Mucosa of descending colon (tissue), 3 donors: Measurements from ENCODE around the gene CFAP45. TPM values are rescaled to one million over a fixed set of nuclear protein-coding genes. Genes with fewer than 3 reads are reported as not detected.
A peak's percentile ranks its signal among the peaks of the same experiment; 100 is the strongest.

Experiments used
- ATAC-seq: fragments of 200-7000 bp; cut with Tn5 transposase; one replicate; pipeline ENCODE4 v1.9.1; 2020; ENCODE audit warnings: mild to moderate bottlenecking, moderate library complexity
- DNase-seq, 3 donors: peaks; one replicate each; pipeline ENCODE4 v3.0.0-alpha.2; 2020
- H3K36me3 ChIP-seq: fragments of 200-600 bp; one replicate; pipeline ENCODE4 v1.8.0; 2021; ENCODE audit warnings: low read depth, mild to moderate bottlenecking
- H3K4me1 ChIP-seq: fragments of 200-600 bp; one replicate; pipeline ENCODE4 v1.8.0; 2021; ENCODE audit warnings: low read depth, mild to moderate bottlenecking
- H3K4me3 ChIP-seq: fragments of 200-600 bp; one replicate; pipeline ENCODE4 v1.8.0; 2021; ENCODE audit warnings: mild to moderate bottlenecking
- H3K9me3 ChIP-seq: fragments of 200-600 bp; one replicate; pipeline ENCODE4 v1.8.0; 2021; ENCODE audit warnings: mild to moderate bottlenecking
- CTCF ChIP-seq: fragments of 200-600 bp; IDR thresholded peaks from one replicate; pipeline ENCODE4 v1.8.0; 2022; ENCODE audit warnings: antibody characterized with exemption, mild to moderate bottlenecking
- intact Hi-C, 2 donors: fragments of 100-400 bp; cut with DNase I in 1 of 2; cut with micrococcal nuclease in 1 of 2; formaldehyde crosslinking; loops; one replicate each; pipeline versions ENCODE4 v1.11.0 to v1.11.1; 2022; cut with DNase I, micrococcal nuclease
- total RNA-seq, 3 donors: library from RNA; stranded (reverse); fragmentation: NEBNext Ultra II Directional in 2 of 3; extraction: Animal tissue kit (Norgen Biotek cat#: 25700) in 2 of 3; gene quantifications; one replicate each; pipeline versions ENCODE4 v1.2.1 to v1.2.4, GENCODE V29; 2021 to 2023
- donor health status: DM: no; HTN: no; CAD: no; lungs with moderate emphysema.
- donor health status: DM: no; HTN: no; CAD: no.
- donor health status: DM: no; HTN: yes; CAD: no.

The CFAP45 gene
- total RNA-seq, 3 donors from 2014 or later = 0.36 to 0.57 TPM; not detected in 1

GRCh38 chr1:159922511-159923202 lies 22.7 kb upstream of the CFAP45 start:
- Histone ChIP-seq H3K36me3 (no peaks in the 10 kb centered on the region), H3K4me3 (no peak overlapping the region), H3K4me1 (peaks cover 44% of the 10 kb centered on the region), H3K9me3 (no peaks in the 10 kb centered on the region)
- DNase-seq (peak; percentile 69 to 85 (median 77)), ATAC-seq (peak; percentile 12)
- TF ChIP-seq CTCF = no peak
- intact Hi-C loops = no loop called here

- no peak for ATAC-seq
Measured at GRCh38 chr1:159921700-159922504, 21.9 kb upstream of the CFAP45 start.

GRCh38 chr1:159921251-159921650 lies 21.3 kb upstream of the CFAP45 start:
- Histone ChIP-seq H3K4me1 (peaks cover 48% of the 10 kb centered on the region), H3K9me3 (no peaks in the 10 kb centered on the region), H3K4me3 (no peak overlapping the region), H3K36me3 (no peaks in the 10 kb centered on the region)
- no peak for ATAC-seq
- intact Hi-C loops = no loop called here
- DNase-seq = peak in 1 of 3 donors; percentile 4
- no peak for TF ChIP-seq CTCF

More at GRCh38 chr1:159921700-159922504, 21.9 kb upstream of the CFAP45 start:
- Histone ChIP-seq H3K36me3 (no peaks in the 10 kb centered on the region), H3K4me1 (peaks cover 43% of the 10 kb centered on the region), H3K9me3 (no peaks in the 10 kb centered on the region), H3K4me3 (no peak overlapping the region)
- peak in 1 of 3 donors; percentile 48 for DNase-seq
- intact Hi-C loops = no loop called here
- TF ChIP-seq CTCF = no peak

- DNase-seq (no peak), ATAC-seq (no peak)
- Histone ChIP-seq H3K9me3 (no peaks in the 10 kb centered on the region), H3K36me3 (no peaks in the 10 kb centered on the region), H3K4me3 (no peak overlapping the region), H3K4me1 (peaks cover 43% of the 10 kb centered on the region)
- intact Hi-C loops = no loop called here
- TF ChIP-seq CTCF = no peak
Measured at GRCh38 chr1:159920651-159921050, 20.7 kb upstream of the CFAP45 start.

- DNase-seq = peak in 1 of 3 donors; percentile 40
- TF ChIP-seq CTCF = no peak
- H3K4me1 ChIP-seq = peaks cover 43% of the 10 kb centered on the region
- intact Hi-C loops = no loop called here
- no peaks in the 10 kb centered on the region for H3K36me3 ChIP-seq
- ATAC-seq = no peak
- no peaks in the 10 kb centered on the region for H3K9me3 ChIP-seq
- no peak overlapping the region for H3K4me3 ChIP-seq
Measured at GRCh38 chr1:159920202-159920601, 20.2 kb upstream of the CFAP45 start.
